Right ventricle myocardium inferior (tissue), 1 donor: ENCODE measurements around the gene CBL. TPM values are rescaled to one million over a fixed set of nuclear protein-coding genes. Genes with fewer than 3 reads are reported as not detected.
A peak's percentile ranks its signal among the peaks of the same experiment; 100 is the strongest.
"Not testable (repeated sequence)": the region's sequence is repeated elsewhere in the genome, so short reads cannot be mapped to it uniquely, and the experiment has no call there.

Source experiments
- ATAC-seq: fragments of 200-7000 bp; cut with Tn5 transposase; one replicate; pipeline ENCODE4 v1.9.1; 2020; ENCODE audit warnings: mild to moderate bottlenecking, moderate library complexity
- DNase-seq: peaks from one replicate; pipeline ENCODE4 v3.0.0; 2021; ENCODE audit errors: missing footprints
- intact Hi-C: fragments of 100-400 bp; cut with DNase I; formaldehyde crosslinking; loops from one replicate; pipeline ENCODE4 v1.11.0; 2022
- total RNA-seq: library from RNA; stranded (reverse); fragmentation: NEBNext Ultra II Directional; extraction: Animal tissue kit (Norgen Biotek cat#: 25700); gene quantifications from one replicate; pipeline ENCODE4 v1.2.1, GENCODE V29; 2021
- donor health status: DM: no; HTN: yes; CAD: no; lungs with severe emphysema.

CBL gene
- total RNA-seq, 1 donor from 2014 or later, result 7.1 TPM

GRCh38 chr11:119180729-119181676 lies 25.1 kb upstream of the CBL start:
- ATAC-seq (no peak), DNase-seq (no peak)
- intact Hi-C loops, result no loop called here

- no peak for ATAC-seq
- DNase-seq, result no peak
- intact Hi-C loops, result no loop called here
These were observed 24.3 kb upstream of the CBL start for GRCh38 chr11:119181677-119182412.

GRCh38 chr11:119184399-119184798 lies 21.7 kb upstream of the CBL start:
- DNase-seq, intact Hi-C loops, ATAC-seq: not testable (repeated sequence)

GRCh38 chr11:119185981-119186634 lies 20.0 kb upstream of the CBL start:
- ATAC-seq (no peak), DNase-seq (no peak)

GRCh38 chr11:119187123-119187892 lies 18.8 kb upstream of the CBL start:
- ATAC-seq, result no peak
- DNase-seq, result no peak

More at GRCh38 chr11:119185981-119186634, 20.0 kb upstream of the CBL start:
- intact Hi-C loops, result no loop called here

GRCh38 chr11:119188067-119188466 lies 18.1 kb upstream of the CBL start:
- ATAC-seq, result no peak
- intact Hi-C loops, result no loop called here

More at GRCh38 chr11:119187123-119187892, 18.8 kb upstream of the CBL start:
- intact Hi-C loops, result no loop called here

GRCh38 chr11:119188887-119189286 lies 17.3 kb upstream of the CBL start:
- intact Hi-C loops, result no loop called here
- no peak for ATAC-seq
- DNase-seq, result no peak

More at GRCh38 chr11:119188067-119188466, 18.1 kb upstream of the CBL start:
- no peak for DNase-seq

GRCh38 chr11:119189393-119189792 lies 16.7 kb upstream of the CBL start:
- ATAC-seq, result no peak
- intact Hi-C loops, result no loop called here
- no peak for DNase-seq

- ATAC-seq (no peak), DNase-seq (no peak)
- intact Hi-C loops, result no loop called here
These were observed 15.6 kb upstream of the CBL start for GRCh38 chr11:119190531-119190930.

GRCh38 chr11:119191265-119191664 lies 14.9 kb upstream of the CBL start:
- intact Hi-C loops, DNase-seq, ATAC-seq: not testable (repeated sequence)

GRCh38 chr11:119192111-119192510 lies 14.0 kb upstream of the CBL start:
- DNase-seq (no peak), ATAC-seq (no peak)
- intact Hi-C loops, result no loop called here

- intact Hi-C loops, result no loop called here
- DNase-seq, result no peak
- no peak for ATAC-seq
These were observed 13.1 kb upstream of the CBL start for GRCh38 chr11:119193001-119193400.

- ATAC-seq (no peak), DNase-seq (no peak)
- intact Hi-C loops, result no loop called here
These were observed 12.5 kb upstream of the CBL start for GRCh38 chr11:119193626-119194025.

- intact Hi-C loops, result loop anchor here (5.0 kb wide), 1 partner anchor 88 kb away; the partner anchor contains the start of gene C2CD2L
- DNase-seq, result no peak
- ATAC-seq, result no peak
These were observed 11.2 kb upstream of the CBL start for GRCh38 chr11:119194811-119195440.

- ATAC-seq (peak; percentile 37), DNase-seq (no peak)
- intact Hi-C loops, result loop anchor here (2.0 to 5.0 kb wide), 3 partner anchors 27 to 88 kb away; partner anchors contain the start of genes ABCG4, C2CD2L and NLRX1
These were observed 10.5 kb upstream of the CBL start for GRCh38 chr11:119195680-119196079.

- intact Hi-C loops, result loop anchor here (2.0 to 5.0 kb wide), 3 partner anchors 28 to 90 kb away; partner anchors contain the start of genes ABCG4, C2CD2L and NLRX1
These were observed 9.2 kb upstream of the CBL start for GRCh38 chr11:119196833-119197483.

GRCh38 chr11:119198925-119199324 lies 7.2 kb upstream of the CBL start:
- no peak for DNase-seq
- intact Hi-C loops, result loop anchor here (5.0 kb wide), 1 partner anchor 92 kb away; the partner anchor contains the start of gene C2CD2L
- ATAC-seq, result no peak

More at GRCh38 chr11:119196833-119197483, 9.2 kb upstream of the CBL start:
- DNase-seq (no peak), ATAC-seq (peak; percentile 87)
